NCI-H510A treated with DMSO at 0.1 percent for 48 hours (cell line): ENCODE results near the gene LYSET.
"Not testable (repeated sequence)": the region's sequence is repeated elsewhere in the genome, so short reads cannot be mapped to it uniquely, and the experiment has no call there.

Experiments
- DNase-seq: peaks from one replicate; lab custom pipeline; 2025; lab: John Stamatoyannopoulos, UW

Gene LYSET

GRCh38 chr14:93223565-93223964 lies 38.4 kb downstream of the LYSET start:
- DNase-seq, result no peak

- no peak for DNase-seq
Observed at GRCh38 chr14:93228550-93228949, 43.4 kb downstream of the LYSET start.

DNA sequence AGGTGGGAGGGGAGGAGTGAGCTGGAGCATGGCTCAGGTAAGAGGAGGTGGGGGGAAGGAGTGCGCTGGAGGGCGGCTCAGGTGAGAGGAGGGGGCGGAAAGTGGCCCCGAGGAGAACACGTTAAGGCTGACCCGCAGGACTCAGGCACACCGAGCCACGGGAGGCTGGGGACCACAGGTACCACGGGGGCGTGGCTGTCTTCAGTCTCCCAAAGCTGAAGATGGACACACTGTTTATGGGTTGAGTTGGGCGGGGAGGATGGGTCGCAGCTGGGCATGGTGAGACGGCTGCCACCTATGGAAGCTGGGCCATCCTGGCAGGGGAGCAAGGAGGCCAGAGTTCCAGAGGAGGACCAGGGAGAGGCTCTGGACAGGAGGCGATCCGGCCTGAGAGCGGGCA lies 45.4 kb downstream of the LYSET start:
- no peak for DNase-seq

GRCh38 chr14:93231129-93231979 lies 46.2 kb downstream of the LYSET start:
- DNase-seq, result peak; percentile 69

DNA sequence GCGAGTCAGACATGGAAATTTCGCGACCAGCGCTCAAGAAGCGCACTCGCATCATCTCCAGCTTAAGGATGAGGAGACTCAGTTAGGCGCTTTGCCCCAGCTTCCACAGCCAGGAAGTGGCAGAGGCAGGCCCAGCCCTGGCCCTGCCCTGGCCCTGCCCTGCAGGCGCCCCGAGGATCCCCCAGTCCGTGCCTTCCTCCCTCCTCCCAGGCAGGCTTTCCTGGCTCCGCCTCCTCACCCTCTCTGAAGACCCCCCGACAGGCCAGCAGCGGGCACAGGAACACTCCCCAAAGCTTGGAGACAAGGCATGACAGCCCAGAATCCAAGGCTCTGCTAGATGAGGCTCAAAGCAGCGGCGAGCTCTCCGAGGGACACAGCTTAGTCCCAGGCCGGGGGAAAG lies 47.0 kb downstream of the LYSET start:
- DNase-seq, result no peak

DNA sequence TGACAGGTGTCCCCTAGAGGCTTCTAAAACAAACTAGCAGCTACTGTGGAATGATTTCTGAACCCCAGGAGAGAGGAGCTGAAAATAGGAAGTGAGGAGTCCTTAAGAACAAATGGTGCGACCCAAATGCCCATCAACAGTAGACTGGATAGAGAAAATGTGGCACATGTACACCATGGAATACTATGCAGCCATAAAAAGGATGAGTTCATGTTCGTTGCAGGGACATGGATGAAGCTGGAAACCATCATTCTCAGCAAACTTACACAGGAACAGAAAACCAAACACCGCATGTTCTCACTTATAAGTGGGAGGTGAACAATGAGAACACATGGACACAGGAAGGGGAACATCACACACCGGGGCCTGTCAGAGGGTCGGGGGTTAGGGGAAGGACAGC lies 48.0 kb downstream of the LYSET start:
- not testable (repeated sequence) for DNase-seq

GRCh38 chr14:93234798-93235197 lies 49.7 kb downstream of the LYSET start:
- DNase-seq, result no peak
